Measurements from ENCODE around the gene ALDH4A1. TPM values are rescaled to one million over a fixed set of nuclear protein-coding genes. Genes with fewer than 3 reads are reported as not detected.
A peak's percentile ranks its signal among the peaks of the same experiment; 100 is the strongest.

Gene ALDH4A1
- total and polyA plus RNA-seq, 5 donors = 22.2 to 35.5 (median 24.2) TPM

DNA sequence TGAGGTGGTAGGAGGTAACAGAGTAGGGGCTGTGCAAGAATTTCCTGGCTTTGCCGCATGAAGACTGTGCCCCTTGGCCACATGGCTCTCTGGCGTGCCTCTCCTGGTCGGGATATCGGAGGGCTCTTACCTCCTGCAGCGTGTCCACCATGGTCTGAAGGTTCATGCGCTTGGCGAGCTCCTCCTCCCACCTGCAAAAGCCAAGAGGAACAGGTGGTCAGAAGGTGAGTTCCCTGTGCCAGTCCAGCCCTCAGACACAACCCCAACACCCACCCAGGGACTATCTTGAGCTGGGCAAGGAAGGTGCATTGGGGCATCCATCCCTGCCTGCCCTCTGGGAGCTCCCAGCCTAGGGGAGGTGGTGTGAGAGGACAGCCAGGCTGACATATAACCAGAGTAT lies 18.6 kb upstream of the ALDH4A1 start:
- no peak for ATAC-seq
- DNase-seq = peak in 1 of 3 donors; percentile 40
- intact Hi-C loops (cut with DNase I) = no loop called here
- Histone ChIP-seq H3K27ac (ENCODE audit: low read length) (no peak overlapping the region), H3K4me1 (ENCODE audit: control insufficient read depth, insufficient read depth, low read length) (peaks cover 24% of the 10 kb centered on the region), H3K27me3 (ENCODE audit: control insufficient read depth, insufficient read depth) (no peaks in the 10 kb centered on the region), H3K9me3 (ENCODE audit: control insufficient read depth, low read length) (no peaks in the 10 kb centered on the region), H3K4me3 (ENCODE audit: low read length) (no peak overlapping the region)
- WGBS = 95% methylated on average over 7 of the region's 7 CpGs

GRCh38 chr1:18919956-18920355 lies 17.6 kb upstream of the ALDH4A1 start:
- Histone ChIP-seq H3K4me3 (ENCODE audit: low read length) (no peak overlapping the region), H3K9me3 (ENCODE audit: control insufficient read depth, low read length) (no peaks in the 10 kb centered on the region), H3K27ac (ENCODE audit: low read length) (no peak overlapping the region), H3K4me1 (ENCODE audit: control insufficient read depth, insufficient read depth, low read length) (peaks cover 24% of the 10 kb centered on the region), H3K27me3 (ENCODE audit: control insufficient read depth, insufficient read depth) (no peaks in the 10 kb centered on the region)
- DNase-seq (no peak), ATAC-seq (no peak)
- intact Hi-C loops (cut with DNase I) = no loop called here
- 88% methylated on average over 12 of the region's 12 CpGs for WGBS

- no peaks in the 10 kb centered on the region for H3K9me3 ChIP-seq (ENCODE audit: control insufficient read depth, low read length)
- ATAC-seq = no peak
- 89% methylated on average over 31 of the region's 31 CpGs for WGBS
- peaks cover 22% of the 10 kb centered on the region for H3K4me1 ChIP-seq (ENCODE audit: control insufficient read depth, insufficient read depth, low read length)
- no peaks in the 10 kb centered on the region for H3K27me3 ChIP-seq (ENCODE audit: control insufficient read depth, insufficient read depth)
- H3K27ac ChIP-seq (ENCODE audit: low read length) = no peak overlapping the region
- intact Hi-C loops (cut with DNase I) = no loop called here
- H3K4me3 ChIP-seq (ENCODE audit: low read length) = no peak overlapping the region
- DNase-seq = peak in 1 of 3 donors; percentile 52
Observed at GRCh38 chr1:18919197-18919905, 17.0 kb upstream of the ALDH4A1 start.

GRCh38 chr1:18918417-18918816 lies 16.1 kb upstream of the ALDH4A1 start:
- DNase-seq (peak in 1 of 3 donors; percentile 50), ATAC-seq (no peak)
- Histone ChIP-seq H3K4me1 (ENCODE audit: control insufficient read depth, insufficient read depth, low read length) (peaks cover 15% of the 10 kb centered on the region), H3K4me3 (ENCODE audit: low read length) (no peak overlapping the region), H3K27ac (ENCODE audit: low read length) (no peak overlapping the region), H3K9me3 (ENCODE audit: control insufficient read depth, low read length) (no peaks in the 10 kb centered on the region), H3K27me3 (ENCODE audit: control insufficient read depth, insufficient read depth) (no peaks in the 10 kb centered on the region)
- 95% methylated on average over 14 of the region's 14 CpGs for WGBS
- intact Hi-C loops (cut with DNase I) = no loop called here

- Histone ChIP-seq H3K4me1 (ENCODE audit: control insufficient read depth, insufficient read depth, low read length) (peaks cover 4% of the 10 kb centered on the region), H3K27ac (ENCODE audit: low read length) (no peak overlapping the region), H3K4me3 (ENCODE audit: low read length) (no peak overlapping the region), H3K9me3 (ENCODE audit: control insufficient read depth, low read length) (no peaks in the 10 kb centered on the region), H3K27me3 (ENCODE audit: control insufficient read depth, insufficient read depth) (no peaks in the 10 kb centered on the region)
- DNase-seq = peak in 1 of 3 donors; percentile 39
- intact Hi-C loops (cut with DNase I) = no loop called here
- WGBS = 89% methylated on average over 30 of the region's 30 CpGs
- no peak for ATAC-seq
Observed at GRCh38 chr1:18917071-18917799, 14.9 kb upstream of the ALDH4A1 start.

GRCh38 chr1:18915341-18915740 lies 13.0 kb upstream of the ALDH4A1 start:
- intact Hi-C loops (cut with DNase I) = no loop called here
- WGBS = 90% methylated on average over 7 of the region's 7 CpGs
- no peaks in the 10 kb centered on the region for H3K9me3 ChIP-seq (ENCODE audit: control insufficient read depth, low read length)
- no peaks in the 10 kb centered on the region for H3K4me1 ChIP-seq (ENCODE audit: control insufficient read depth, insufficient read depth, low read length)
- H3K4me3 ChIP-seq (ENCODE audit: low read length) = no peak overlapping the region
- no peaks in the 10 kb centered on the region for H3K27me3 ChIP-seq (ENCODE audit: control insufficient read depth, insufficient read depth)
- ATAC-seq = no peak
- no peak overlapping the region for H3K27ac ChIP-seq (ENCODE audit: low read length)
- DNase-seq = peak in 1 of 3 donors; percentile 8

DNA sequence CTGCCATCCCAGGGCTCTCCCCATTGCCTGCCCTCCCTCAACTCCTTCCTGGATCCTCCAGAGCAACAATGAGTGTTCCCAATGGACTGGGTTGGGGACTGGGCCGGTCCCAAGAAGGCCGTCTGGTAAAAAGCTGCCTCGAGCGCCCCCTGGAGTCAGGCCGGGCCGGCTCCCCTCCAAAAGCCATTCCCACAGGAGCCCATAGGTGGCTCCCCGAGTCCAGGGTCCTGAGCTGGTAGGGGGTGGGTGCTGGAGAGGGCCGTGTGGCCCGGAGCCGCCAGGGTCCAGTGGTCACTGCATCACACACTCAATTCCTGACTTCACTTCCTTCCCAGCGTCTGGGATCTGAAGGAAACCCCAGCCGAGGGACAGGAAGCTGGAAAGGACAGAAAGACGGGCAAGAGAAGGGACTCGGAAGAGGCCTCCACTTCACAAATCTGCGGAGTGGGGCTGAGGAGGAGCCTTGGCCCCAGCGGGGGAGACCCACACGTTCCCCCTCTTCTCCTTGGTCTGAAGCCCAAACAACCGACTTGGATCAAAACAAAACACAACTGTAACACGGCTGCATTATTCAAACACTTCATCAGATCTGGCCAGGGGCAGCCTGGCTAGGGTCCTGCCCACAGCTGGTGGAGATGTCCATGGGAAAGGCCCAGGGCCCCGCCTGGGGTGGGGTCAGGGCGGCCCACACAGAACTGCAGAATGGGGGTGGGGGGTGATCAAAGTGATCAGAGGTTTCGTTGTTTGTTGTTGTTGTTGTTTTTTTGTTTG lies 10.9 kb upstream of the ALDH4A1 start:
- H3K4me3 ChIP-seq (ENCODE audit: low read length) = no peak overlapping the region
- H3K27me3 ChIP-seq (ENCODE audit: control insufficient read depth, insufficient read depth) = no peaks in the 10 kb centered on the region
- DNase-seq (peak; percentile 86 to 95 (median 94)), ATAC-seq (peak; percentile 89 to 90)
- no peaks in the 10 kb centered on the region for H3K9me3 ChIP-seq (ENCODE audit: control insufficient read depth, low read length)
- H3K4me1 ChIP-seq (ENCODE audit: control insufficient read depth, insufficient read depth, low read length) = no peaks in the 10 kb centered on the region
- H3K27ac ChIP-seq (ENCODE audit: low read length) = peak overlapping the region; percentile 38
- intact Hi-C loops (cut with DNase I) = no loop called here
- 20% methylated on average over 22 of the region's 22 CpGs for WGBS

GRCh38 chr1:18912550-18912949 lies 10.2 kb upstream of the ALDH4A1 start:
- intact Hi-C loops (cut with DNase I) = no loop called here
- no peak for DNase-seq

DNA sequence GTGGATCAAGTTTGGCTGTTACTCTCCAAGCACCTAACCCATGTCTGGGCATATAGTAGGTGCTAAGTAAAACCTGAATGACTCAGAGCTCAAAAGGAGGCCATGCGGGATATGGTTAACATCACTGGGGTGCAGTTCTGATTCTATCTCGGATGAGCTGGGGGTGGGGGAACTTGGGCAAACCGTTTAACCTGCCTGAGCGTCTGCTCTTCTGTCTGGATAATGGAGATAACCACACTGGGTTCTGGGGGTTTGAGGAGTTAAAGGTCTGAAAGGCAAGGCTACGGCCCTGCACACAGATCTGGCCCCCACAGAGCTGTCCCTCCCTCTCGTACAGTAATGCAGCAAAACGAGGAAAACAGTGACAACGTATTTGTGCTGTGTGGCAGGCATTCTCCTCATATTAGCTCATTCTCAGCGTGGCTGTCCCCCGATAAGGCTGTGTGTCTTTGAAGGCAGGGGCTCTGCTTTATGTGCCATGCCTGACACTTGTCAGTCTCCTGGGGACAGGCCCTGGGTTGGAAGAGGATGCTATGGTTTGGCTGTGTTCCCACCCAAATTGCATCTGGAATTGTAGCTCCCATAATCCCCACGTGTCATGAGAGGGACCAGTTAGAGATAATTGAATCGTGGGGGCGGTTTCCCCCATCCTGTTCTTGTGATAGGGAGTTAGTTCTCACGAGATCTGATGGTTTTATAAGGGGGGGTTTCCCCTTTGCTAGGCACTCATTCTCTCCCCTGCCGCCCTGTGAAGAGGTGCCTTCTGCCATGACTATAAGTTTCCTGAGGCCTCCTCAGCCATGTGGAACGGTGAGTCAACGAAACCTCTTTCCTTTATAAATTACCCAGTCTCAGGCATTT lies 6.8 kb upstream of the ALDH4A1 start:
- ATAC-seq = no peak
- H3K27ac ChIP-seq (ENCODE audit: low read length) = no peak overlapping the region
- 62% methylated on average over 17 of the region's 17 CpGs for WGBS
- no peaks in the 10 kb centered on the region for H3K27me3 ChIP-seq (ENCODE audit: control insufficient read depth, insufficient read depth)
- H3K4me1 ChIP-seq (ENCODE audit: control insufficient read depth, insufficient read depth, low read length) = peaks cover 2% of the 10 kb centered on the region
- H3K4me3 ChIP-seq (ENCODE audit: low read length) = no peak overlapping the region
- no peak for DNase-seq
- no peaks in the 10 kb centered on the region for H3K9me3 ChIP-seq (ENCODE audit: control insufficient read depth, low read length)
- intact Hi-C loops (cut with DNase I) = loop anchor here (5.0 kb wide), 3 partner anchors 48 to 188 kb away; partner anchors contain the start of gene IFFO2 (in 2 of the 4)

More at GRCh38 chr1:18912550-18912949, 10.2 kb upstream of the ALDH4A1 start:
- H3K27me3 ChIP-seq (ENCODE audit: control insufficient read depth, insufficient read depth) = no peaks in the 10 kb centered on the region
- peaks cover 2% of the 10 kb centered on the region for H3K4me1 ChIP-seq (ENCODE audit: control insufficient read depth, insufficient read depth, low read length)
- ATAC-seq = no peak
- H3K4me3 ChIP-seq (ENCODE audit: low read length) = no peak overlapping the region
- no peak overlapping the region for H3K27ac ChIP-seq (ENCODE audit: low read length)
- 82% methylated on average over 3 of the region's 3 CpGs for WGBS
- no peaks in the 10 kb centered on the region for H3K9me3 ChIP-seq (ENCODE audit: control insufficient read depth, low read length)
